Right atrium auricular region (tissue), 2 donors: ENCODE data around the gene RASL12. TPM values are rescaled to one million over a fixed set of nuclear protein-coding genes. Genes with fewer than 3 reads are reported as not detected.

Experiments used
- DNase-seq: peaks from one replicate; pipeline ENCODE4 v3.0.0-alpha.2; 2019; ENCODE audit warnings: low spot score
- H3K27ac ChIP-seq, 2 donors: fragments of 200-600 bp; sonication (generic); 1 replicate in 1 of 2; 2 replicates in 1 of 2; pipeline ENCODE4 v1.5.1; 2016 to 2019
- H3K27me3 ChIP-seq, 2 donors: fragments of 200-600 bp; sonication (generic); one replicate each; pipeline versions ENCODE4 v1.5.1 to v1.6.0; 2017 to 2019
- H3K36me3 ChIP-seq: fragments of 200-600 bp; sonication (generic); one replicate; pipeline ENCODE4 v1.5.1; 2016
- H3K4me1 ChIP-seq, 2 donors: fragments of 200-600 bp; sonication (generic); one replicate each; pipeline versions ENCODE4 v1.5.1 to v1.6.0; 2017 to 2019
- H3K4me3 ChIP-seq, 2 donors: fragments of 200-600 bp; sonication (generic); 1 replicate in 1 of 2; 2 replicates in 1 of 2; pipeline ENCODE4 v1.5.1; 2017 to 2019; ENCODE audit warnings: mild to moderate bottlenecking in 1 of 2, moderate library complexity in 1 of 2
- H3K9me3 ChIP-seq, 2 donors: fragments of 200-600 bp; sonication (generic); one replicate each; pipeline ENCODE4 v1.5.1; 2019
- total RNA-seq, 2 donors: library from RNA; depleted of rRNA; stranded (reverse); fragments of >200 nt; gene quantifications; one replicate each; pipeline ENCODE4 v1.1.0, GENCODE V29; 2016
- TF ChIP-seq, protein P1 (sequence below), 2 donors: fragments of 200-600 bp; sonication (generic); IDR thresholded peaks; one replicate each; pipeline ENCODE4 v1.5.1; 2019; ENCODE audit warnings: antibody characterized with exemption in 2 of 2

The RASL12 gene
- total RNA-seq, 2 donors from 2014 or later: 83.3 to 183 TPM

DNA sequence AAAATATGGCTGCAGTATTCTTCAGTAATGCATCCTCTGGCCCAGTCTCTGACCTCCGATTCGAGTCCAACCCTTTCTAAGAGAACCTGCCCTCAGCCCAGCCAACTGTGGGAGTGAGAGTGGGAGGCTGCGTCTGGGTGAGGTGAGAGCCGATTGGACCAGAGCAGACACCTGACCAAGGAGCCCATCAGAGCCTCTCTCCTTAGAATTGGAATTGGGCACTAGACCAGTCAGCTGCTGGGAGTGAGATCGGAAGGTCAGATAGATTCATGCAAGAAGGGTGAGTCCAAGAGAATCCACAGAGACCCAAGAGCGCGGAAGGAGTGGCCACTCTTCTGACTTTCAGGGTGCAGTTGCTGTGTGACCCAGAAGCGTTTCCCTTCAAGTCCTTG is 10.2 kb downstream of the RASL12 start:
- Histone ChIP-seq H3K9me3 (no peaks in the 10 kb centered on the region), H3K27ac (peak overlapping the region in 1 of 2 donors; percentile 98), H3K4me3 (no peak overlapping the region), H3K4me1 (peaks cover 4 to 63% of the 10 kb centered on the region in 2 donors), H3K27me3 (no peaks in the 10 kb centered on the region), H3K36me3 (peaks cover 72% of the 10 kb centered on the region)
- no peak for DNase-seq
- TF ChIP-seq, protein P1, sequence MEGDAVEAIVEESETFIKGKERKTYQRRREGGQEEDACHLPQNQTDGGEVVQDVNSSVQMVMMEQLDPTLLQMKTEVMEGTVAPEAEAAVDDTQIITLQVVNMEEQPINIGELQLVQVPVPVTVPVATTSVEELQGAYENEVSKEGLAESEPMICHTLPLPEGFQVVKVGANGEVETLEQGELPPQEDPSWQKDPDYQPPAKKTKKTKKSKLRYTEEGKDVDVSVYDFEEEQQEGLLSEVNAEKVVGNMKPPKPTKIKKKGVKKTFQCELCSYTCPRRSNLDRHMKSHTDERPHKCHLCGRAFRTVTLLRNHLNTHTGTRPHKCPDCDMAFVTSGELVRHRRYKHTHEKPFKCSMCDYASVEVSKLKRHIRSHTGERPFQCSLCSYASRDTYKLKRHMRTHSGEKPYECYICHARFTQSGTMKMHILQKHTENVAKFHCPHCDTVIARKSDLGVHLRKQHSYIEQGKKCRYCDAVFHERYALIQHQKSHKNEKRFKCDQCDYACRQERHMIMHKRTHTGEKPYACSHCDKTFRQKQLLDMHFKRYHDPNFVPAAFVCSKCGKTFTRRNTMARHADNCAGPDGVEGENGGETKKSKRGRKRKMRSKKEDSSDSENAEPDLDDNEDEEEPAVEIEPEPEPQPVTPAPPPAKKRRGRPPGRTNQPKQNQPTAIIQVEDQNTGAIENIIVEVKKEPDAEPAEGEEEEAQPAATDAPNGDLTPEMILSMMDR (IDR thresholded peaks at IDR 0.05): no peak

DNA sequence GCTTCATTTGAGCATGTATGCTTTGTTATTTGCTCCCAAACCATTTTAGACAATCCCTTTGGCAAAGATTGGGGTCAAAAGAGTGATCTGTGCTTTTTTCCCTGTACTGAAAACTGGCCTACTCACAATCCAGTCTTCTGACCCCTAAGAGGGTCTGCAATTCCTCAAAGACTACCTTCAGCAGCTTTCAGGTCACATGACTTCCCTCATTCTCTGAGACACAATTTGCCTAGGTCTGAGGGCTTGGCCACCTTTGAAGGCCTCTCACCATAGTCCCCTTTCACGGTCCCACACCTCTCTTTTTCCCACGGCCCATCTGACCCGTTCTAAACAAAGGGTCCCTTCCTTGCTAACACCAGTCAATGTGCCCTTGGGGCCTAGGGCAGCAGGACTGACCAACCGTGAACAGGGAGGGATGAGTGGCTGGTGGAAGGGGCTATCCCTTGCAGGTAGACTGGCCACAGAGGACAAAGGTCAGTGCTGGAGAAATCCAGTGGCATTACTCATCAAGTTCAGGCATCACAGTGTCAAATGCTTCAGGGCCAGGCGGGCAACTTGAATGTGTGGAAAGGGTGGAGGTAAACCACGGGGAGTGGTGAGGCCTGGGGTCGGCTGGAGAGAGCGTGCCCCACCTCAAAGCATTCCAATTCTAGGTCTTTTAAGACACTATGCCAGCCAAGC is 10.8 kb downstream of the RASL12 start:
- Histone ChIP-seq H3K9me3 (no peaks in the 10 kb centered on the region), H3K27ac (peak overlapping the region; percentile 12 to 98), H3K27me3 (no peaks in the 10 kb centered on the region), H3K4me1 (peaks cover 4 to 57% of the 10 kb centered on the region in 2 donors), H3K36me3 (peaks cover 73% of the 10 kb centered on the region), H3K4me3 (no peak overlapping the region)
- TF ChIP-seq, protein P1 (IDR thresholded peaks at IDR 0.05): no peak
- no peak for DNase-seq

DNA sequence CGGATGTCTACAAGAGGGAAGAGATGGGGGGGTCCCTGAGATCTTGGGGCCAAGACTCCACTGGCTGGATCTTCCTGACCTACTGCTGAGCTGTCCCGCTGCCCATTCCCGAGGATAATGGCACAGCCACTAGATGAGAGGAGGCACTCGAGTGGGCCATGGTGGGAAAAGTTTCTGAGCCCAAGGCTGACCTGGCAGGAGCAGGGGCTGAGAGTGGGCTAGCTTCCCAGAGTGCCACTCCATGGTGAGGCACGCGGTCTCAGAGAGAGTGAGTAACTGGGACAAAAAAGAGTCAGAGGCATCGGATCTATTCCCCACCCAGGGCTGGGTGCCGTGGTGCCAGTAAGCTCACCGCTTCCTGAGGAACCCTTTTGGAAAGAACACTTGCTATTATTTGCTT is 11.7 kb downstream of the RASL12 start:
- H3K4me1 ChIP-seq: peaks cover 4 to 49% of the 10 kb centered on the region in 2 donors
- H3K9me3 ChIP-seq: no peaks in the 10 kb centered on the region
- DNase-seq: no peak
- H3K4me3 ChIP-seq: no peak overlapping the region
- peaks cover 73% of the 10 kb centered on the region for H3K36me3 ChIP-seq
- TF ChIP-seq, protein P1 (IDR thresholded peaks at IDR 0.05): no peak
- H3K27me3 ChIP-seq: no peaks in the 10 kb centered on the region
- H3K27ac ChIP-seq: peak overlapping the region; percentile 67 to 98

DNA sequence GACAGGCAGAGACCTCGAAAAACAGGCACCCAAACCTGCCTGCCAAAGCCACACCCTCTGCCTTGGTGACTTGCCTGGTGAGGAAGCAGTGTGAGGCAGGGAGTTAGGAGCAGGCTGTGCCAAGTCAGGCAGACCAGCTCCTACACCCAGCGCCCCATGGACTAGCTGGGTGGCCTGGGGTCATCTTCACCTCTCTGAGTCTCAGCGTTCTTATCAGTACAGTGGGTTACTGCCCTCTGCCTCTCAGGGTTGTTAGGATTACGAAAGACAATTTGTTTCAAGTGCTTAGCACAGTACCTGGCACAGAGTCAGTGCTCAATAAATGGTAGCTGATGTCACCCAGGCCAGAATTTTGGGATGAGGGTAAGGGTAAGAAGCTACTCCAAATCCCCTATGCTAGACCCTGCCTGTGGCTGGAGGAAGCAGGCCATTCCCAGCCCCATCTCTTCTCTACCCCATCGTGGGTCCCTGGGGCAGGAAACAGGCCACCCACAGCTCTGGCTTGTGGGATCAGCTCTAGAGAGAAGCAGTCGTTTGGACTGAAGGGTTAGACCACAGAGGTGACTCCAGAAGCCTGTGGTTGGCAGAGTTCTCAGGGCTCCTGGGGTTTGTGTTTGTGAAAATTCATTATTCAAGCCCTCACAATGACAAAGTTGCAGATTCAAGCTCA is 12.5 kb downstream of the RASL12 start:
- H3K27ac ChIP-seq: peak overlapping the region; percentile 67 to 98
- H3K9me3 ChIP-seq: no peaks in the 10 kb centered on the region
- no peak for DNase-seq
- no peaks in the 10 kb centered on the region for H3K27me3 ChIP-seq
- H3K36me3 ChIP-seq: peaks cover 73% of the 10 kb centered on the region
- TF ChIP-seq, protein P1 (IDR thresholded peaks at IDR 0.05): no peak
- H3K4me1 ChIP-seq: peaks cover 4 to 42% of the 10 kb centered on the region in 2 donors
- H3K4me3 ChIP-seq: no peak overlapping the region

DNA sequence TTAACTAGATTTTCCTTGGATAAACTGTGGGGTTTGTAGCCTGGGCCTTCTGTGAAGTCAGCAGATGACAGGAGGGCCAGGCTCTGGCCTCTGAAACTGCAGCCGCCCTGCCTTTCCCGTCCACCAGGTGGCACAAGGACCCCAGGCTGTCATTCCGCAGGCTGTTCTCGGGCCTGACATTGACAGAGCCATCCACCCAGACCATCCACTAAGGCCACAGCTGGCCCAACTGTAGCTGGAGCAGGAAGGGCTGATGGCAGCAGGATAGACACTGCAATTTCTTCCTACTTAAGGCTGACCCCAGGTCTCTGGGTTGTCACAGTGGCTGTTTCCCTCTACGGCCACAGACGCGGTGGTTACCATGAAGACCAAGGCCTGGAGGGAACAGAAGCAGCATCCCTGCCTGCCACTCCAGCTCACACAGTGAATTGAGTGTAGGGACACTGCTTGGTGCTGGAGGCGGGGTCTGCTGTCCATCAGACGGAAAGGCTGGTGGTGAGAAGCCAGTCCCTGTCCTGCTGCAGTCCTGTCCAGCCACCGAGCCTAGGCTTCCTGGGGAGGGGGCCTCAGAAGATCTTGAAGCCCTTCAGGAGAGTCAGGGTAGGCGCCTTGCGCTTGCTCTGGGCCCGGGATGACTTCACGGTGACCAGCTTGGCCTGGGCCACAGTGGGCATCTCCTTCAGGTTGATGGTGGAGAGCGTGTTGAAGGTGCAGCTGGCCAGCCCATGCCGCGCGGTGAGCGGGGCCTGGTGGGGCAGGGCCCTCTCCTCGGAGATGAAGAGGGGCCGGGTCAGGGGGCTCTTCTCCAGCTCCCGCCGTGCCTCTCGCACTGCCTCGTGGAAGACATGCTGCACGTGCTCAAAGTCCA is 13.2 kb downstream of the RASL12 start:
- Histone ChIP-seq H3K27ac (peak overlapping the region; percentile 67 to 98), H3K9me3 (no peaks in the 10 kb centered on the region), H3K4me1 (peaks cover 1 to 37% of the 10 kb centered on the region in 2 donors), H3K36me3 (peaks cover 68% of the 10 kb centered on the region), H3K27me3 (no peaks in the 10 kb centered on the region), H3K4me3 (no peak overlapping the region)
- peak; percentile 81 for DNase-seq
- TF ChIP-seq, protein P1 (IDR thresholded peaks at IDR 0.05): peak; percentile 75 to 95
